ENCODE results near the gene ASTN2.
A peak's percentile ranks its signal among the peaks of the same experiment; 100 is the strongest.

The ASTN2 gene

GRCh38 chr9:117122953-117123352 is 291.9 kb downstream of the ASTN2 start:
- no peak for TF ChIP-seq CTCF (conservative IDR thresholded peaks at IDR 0.05)
- H3K27ac ChIP-seq: no peak overlapping the region

- no peak for TF ChIP-seq CTCF (conservative IDR thresholded peaks at IDR 0.05)
- no peak overlapping the region for H3K27ac ChIP-seq
These were observed 292.8 kb downstream of the ASTN2 start for GRCh38 chr9:117122102-117122501.

DNA sequence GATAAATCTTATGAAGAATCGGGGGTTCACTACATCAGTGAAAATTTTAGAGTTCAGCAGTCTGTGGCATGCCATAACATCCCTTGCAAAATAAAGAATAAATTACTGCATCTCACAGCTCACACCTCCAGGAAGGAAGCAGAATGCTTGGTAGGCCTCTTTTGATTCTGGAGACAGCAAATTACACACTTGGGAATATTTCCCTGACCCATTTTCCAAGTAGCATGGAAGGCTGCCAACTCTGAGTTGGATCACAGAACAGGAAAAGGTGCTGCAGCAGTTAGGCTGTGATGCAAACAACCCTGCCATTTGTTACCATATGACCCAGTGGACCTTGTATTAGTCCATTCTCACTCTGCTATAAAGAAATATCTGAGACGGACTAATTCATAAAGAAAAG is 293.5 kb downstream of the ASTN2 start:
- H3K27ac ChIP-seq: peak overlapping the region; percentile 35
- TF ChIP-seq CTCF (conservative IDR thresholded peaks at IDR 0.05): no peak

- H3K27ac ChIP-seq: no peak overlapping the region
- TF ChIP-seq CTCF (conservative IDR thresholded peaks at IDR 0.05): no peak
These were observed 294.8 kb downstream of the ASTN2 start for GRCh38 chr9:117120061-117120460.

DNA sequence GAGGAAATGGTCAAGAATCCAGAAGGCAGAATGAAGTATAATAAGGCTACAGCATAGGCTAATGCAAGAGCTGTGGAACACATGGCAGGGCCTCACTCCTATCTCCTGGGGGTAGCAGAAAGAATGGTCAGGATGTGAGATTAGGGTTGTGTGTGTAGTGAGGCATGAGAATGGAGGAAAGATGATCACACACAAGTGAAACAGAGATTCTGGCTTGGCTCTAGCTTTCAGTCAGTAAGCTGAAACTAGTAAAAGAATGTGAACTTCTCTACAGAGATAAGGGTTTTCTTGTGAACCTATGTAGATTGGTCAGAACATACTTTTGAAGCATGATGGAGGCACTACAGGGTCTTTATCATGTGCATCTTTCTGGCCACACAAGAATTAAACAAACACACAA is 298.8 kb downstream of the ASTN2 start:
- no peak for TF ChIP-seq CTCF (conservative IDR thresholded peaks at IDR 0.05)
- H3K27ac ChIP-seq: no peak overlapping the region

GRCh38 chr9:117114768-117115167 is 300.1 kb downstream of the ASTN2 start:
- H3K27ac ChIP-seq: no peak overlapping the region
- no peak for TF ChIP-seq CTCF (conservative IDR thresholded peaks at IDR 0.05)

GRCh38 chr9:117104716-117105495 is 310.0 kb downstream of the ASTN2 start:
- TF ChIP-seq CTCF (conservative IDR thresholded peaks at IDR 0.05): no peak
- H3K27ac ChIP-seq: no peak overlapping the region

Measured in VCaP (cell line).